H9 (cell line): ENCODE data around the gene SMYD4. TPM values are rescaled to one million over a fixed set of nuclear protein-coding genes. Genes with fewer than 3 reads are reported as not detected.

Experiments
- DNase-seq: peaks from one replicate; pipeline ENCODE4 v3.0.0-alpha.2; 2017
- H2AFZ ChIP-seq: one replicate; pipeline ENCODE4 v1.6.1; 2013; ENCODE audit warnings: mild to moderate bottlenecking, low read length, control low read depth, moderate library complexity
- H2AK5ac ChIP-seq: 2 replicates; pipeline ENCODE4 v1.6.1; 2013; ENCODE audit warnings: low read length, control low read depth, mixed read lengths; ENCODE audit not compliant: insufficient read length
- H2BK120ac ChIP-seq: one replicate; pipeline ENCODE4 v1.6.1; 2013; ENCODE audit warnings: low read depth, mild to moderate bottlenecking, low read length, control low read depth, inconsistent platforms; ENCODE audit not compliant: poor library complexity, severe bottlenecking
- H2BK12ac ChIP-seq: 2 replicates; pipeline ENCODE4 v1.6.1; 2013; ENCODE audit warnings: low read length, control low read depth, mixed read lengths, low read depth; ENCODE audit not compliant: insufficient read length
- H2BK15ac ChIP-seq: 2 replicates; pipeline ENCODE4 v1.6.1; 2013; ENCODE audit warnings: low read depth, low read length, control low read depth
- H2BK20ac ChIP-seq: one replicate; pipeline ENCODE4 v1.6.1; 2013; ENCODE audit warnings: low read depth, mild to moderate bottlenecking, low read length, control low read depth, inconsistent platforms; ENCODE audit not compliant: poor library complexity, severe bottlenecking
- H2BK5ac ChIP-seq: 2 replicates; pipeline ENCODE4 v1.6.1; 2013; ENCODE audit warnings: low read length, control low read depth, mixed read lengths; ENCODE audit not compliant: insufficient read length
- H3K14ac ChIP-seq: 2 replicates; pipeline ENCODE4 v1.6.1; 2013; ENCODE audit warnings: low read length, control low read depth; ENCODE audit not compliant: insufficient read depth
- H3K18ac ChIP-seq: 2 replicates; pipeline ENCODE4 v1.6.1; 2013; ENCODE audit warnings: low read depth, mild to moderate bottlenecking, mixed read lengths, low read length, control low read depth; ENCODE audit not compliant: insufficient read length
- H3K23ac ChIP-seq: 2 replicates; pipeline ENCODE4 v1.6.1; 2013; ENCODE audit warnings: low read length, control low read depth, mixed read lengths, low read depth; ENCODE audit not compliant: insufficient read length
- H3K23me2 ChIP-seq: 2 replicates; pipeline ENCODE4 v1.6.1; 2013; ENCODE audit warnings: low read depth, mild to moderate bottlenecking, mixed read lengths, low read length, control low read depth; ENCODE audit not compliant: insufficient read length, poor library complexity, severe bottlenecking
- H3K27ac ChIP-seq: 2 replicates; pipeline ENCODE4 v1.5.1; 2013; ENCODE audit warnings: low read length, control low read depth, mixed read lengths, low read depth; ENCODE audit not compliant: insufficient read length
- H3K27me3 ChIP-seq: 2 replicates; pipeline ENCODE4 v1.6.1; 2013; ENCODE audit warnings: low read length, control low read depth, inconsistent platforms; ENCODE audit not compliant: insufficient read depth
- H3K4ac ChIP-seq: 2 replicates; pipeline ENCODE4 v1.6.1; 2013; ENCODE audit warnings: low read depth, mild to moderate bottlenecking, control low read depth, inconsistent platforms, low read length, moderate library complexity
- H3K4me1 ChIP-seq: 2 replicates; pipeline ENCODE4 v1.6.1; 2013; ENCODE audit warnings: low read length, control low read depth, inconsistent platforms; ENCODE audit not compliant: insufficient read depth
- H3K4me2 ChIP-seq: 2 replicates; pipeline ENCODE4 v1.6.1; 2013; ENCODE audit warnings: low read length, control low read depth, mixed read lengths; ENCODE audit not compliant: insufficient read length, insufficient read depth
- H3K56ac ChIP-seq: 2 replicates; pipeline ENCODE4 v1.6.1; 2013; ENCODE audit warnings: low read depth, mild to moderate bottlenecking, mixed read lengths, low read length, control low read depth; ENCODE audit not compliant: insufficient read length
- H3K79me1 ChIP-seq: 2 replicates; pipeline ENCODE4 v1.6.1; 2013; ENCODE audit warnings: low read depth, mild to moderate bottlenecking, moderate library complexity, low read length, control low read depth, inconsistent platforms; ENCODE audit not compliant: insufficient read depth, poor library complexity, severe bottlenecking
- H3K79me2 ChIP-seq: 2 replicates; pipeline ENCODE4 v1.6.1; 2013; ENCODE audit warnings: low read length, control low read depth, inconsistent platforms; ENCODE audit not compliant: insufficient read depth
- H3K9ac ChIP-seq: 2 replicates; pipeline ENCODE4 v1.6.1; 2013; ENCODE audit warnings: low read length, control low read depth, mixed read lengths; ENCODE audit not compliant: insufficient read length; ENCODE audit errors: extremely low read depth
- H3K9me3 ChIP-seq: one replicate; pipeline ENCODE4 v1.6.1; 2013; ENCODE audit warnings: low read depth, low read length, inconsistent platforms; ENCODE audit not compliant: control insufficient read depth
- H3T11ph ChIP-seq: one replicate; pipeline ENCODE4 v1.6.1; 2013; ENCODE audit warnings: mild to moderate bottlenecking, low read length, control low read depth, inconsistent platforms
- H4K20me1 ChIP-seq: one replicate; pipeline ENCODE4 v1.6.1; 2013; ENCODE audit not compliant: control insufficient read depth, insufficient read length, insufficient read depth
- H4K5ac ChIP-seq: 2 replicates; pipeline ENCODE4 v1.6.1; 2013; ENCODE audit warnings: low read depth, mild to moderate bottlenecking, mixed read lengths, low read length, control low read depth; ENCODE audit not compliant: insufficient read length
- H4K8ac ChIP-seq: replicated peaks from 2 replicates; pipeline ENCODE4 v1.6.1; 2013; ENCODE audit warnings: low read length, control low read depth, mixed read lengths, low read depth; ENCODE audit not compliant: insufficient read length
- H4K91ac ChIP-seq: 2 replicates; pipeline ENCODE4 v1.6.1; 2013; ENCODE audit warnings: low read depth, mild to moderate bottlenecking, moderate library complexity, mixed read lengths, low read length, control low read depth; ENCODE audit not compliant: insufficient read length
- H3K27ac Mint-ChIP-seq, 3 experiments: 2 replicates in 2 of 3; 3 replicates in 1 of 3; pipeline ENCODE4 v1.8.0; 2020 to 2021; ENCODE audit warnings: mixed read lengths in 3 of 3, mild to moderate bottlenecking in 1 of 3, moderate library complexity in 1 of 3
- H3K27me3 Mint-ChIP-seq: 2 replicates; pipeline ENCODE4 v1.8.0; 2021; ENCODE audit warnings: low read depth, mild to moderate bottlenecking, moderate library complexity, mixed read lengths
- H3K36me3 Mint-ChIP-seq, 3 experiments: 2 replicates in 2 of 3; 3 replicates in 1 of 3; pipeline ENCODE4 v1.8.0; 2020 to 2021; ENCODE audit warnings: low read depth in 3 of 3, mixed read lengths in 3 of 3; ENCODE audit not compliant: insufficient read depth in 1 of 3
- H3K4me1 Mint-ChIP-seq, 2 experiments: 2 replicates each; pipeline ENCODE4 v1.8.0; 2020; ENCODE audit warnings: mixed read lengths in 2 of 2
- H3K4me3 Mint-ChIP-seq, 2 experiments: 2 replicates in 1 of 2; 3 replicates in 1 of 2; pipeline ENCODE4 v1.8.0; 2020 to 2021; ENCODE audit warnings: mild to moderate bottlenecking in 2 of 2, mixed read lengths in 2 of 2, moderate library complexity in 1 of 2
- H3K9me3 Mint-ChIP-seq, 2 experiments: 2 replicates in 1 of 2; 3 replicates in 1 of 2; pipeline ENCODE4 v1.8.0; 2020; ENCODE audit warnings: mild to moderate bottlenecking in 2 of 2, mixed read lengths in 2 of 2, moderate library complexity in 1 of 2
- CTCF ChIP-seq: fragments of 200-600 bp; sonication (generic); conservative IDR thresholded peaks from 3 replicates; pipeline ENCODE4 v1.8.0; 2021; ENCODE audit warnings: antibody characterized with exemption, mild to moderate bottlenecking
- WGBS: extraction: QIAGEN DNeasy Blood & Tissue Kit; methylation state at CpG from one replicate; pipeline ENCODE4 v1.1.7; 2013; ENCODE audit warnings: missing lambda C conversion rate, low lambda C conversion rate, mixed read lengths; ENCODE audit not compliant: insufficient read length; ENCODE audit errors: extremely low coverage; 5-methylcytosine and 5-hydroxymethylcytosine counted together
- total RNA-seq: library from RNA; stranded (reverse); gene quantifications from 2 replicates; pipeline ENCODE4 v1.2.1, GENCODE V29; 2021

Gene SMYD4
- total RNA-seq, 1 experiment from 2014 or later = 28.8 TPM

- Histone ChIP-seq H2BK15ac (no peak overlapping the region), H4K5ac (no peak overlapping the region), H2BK5ac (no peak overlapping the region), H2AFZ (no peak overlapping the region), H3K27ac (no peak overlapping the region), H3K27me3 (no peaks in the 10 kb centered on the region; the same call in 1 of the 2 replicates), H3K79me1 (no peaks in the 10 kb centered on the region), H3T11ph (no peak overlapping the region), H3K79me2 (no peaks in the 10 kb centered on the region), H3K18ac (no peak overlapping the region), H3K4me2 (no peak overlapping the region), H2BK12ac (no peak overlapping the region), H3K9me3 (no peaks in the 10 kb centered on the region), H4K8ac (no peak overlapping the region), H3K23me2 (no peaks in the 10 kb centered on the region), H3K4ac (no peak overlapping the region), H2BK20ac (no peak overlapping the region), H4K91ac (no peak overlapping the region), H3K23ac (no peak overlapping the region), H3K14ac (no peak overlapping the region), H4K20me1 (no peaks in the 10 kb centered on the region), H3K4me1 (no peaks in the 10 kb centered on the region), H2BK120ac (no peak overlapping the region), H2AK5ac (no peak overlapping the region), H3K56ac (no peak overlapping the region), H3K9ac (no peak overlapping the region)
- H3K4me1 Mint-ChIP-seq = no peaks in the 10 kb centered on the region
- no peak for TF ChIP-seq CTCF
- H3K27me3 Mint-ChIP-seq = no peaks in the 10 kb centered on the region
- no peak overlapping the region for H3K27ac Mint-ChIP-seq
- no peak overlapping the region for H3K4me3 Mint-ChIP-seq
- H3K9me3 Mint-ChIP-seq = no peaks in the 10 kb centered on the region
- WGBS = no CpG with 5 or more reads among the region's 3 CpGs
- peaks cover 16 to 78% (median 77%) of the 10 kb centered on the region in 3 experiments; a peak in 6 of 7 replicates for H3K36me3 Mint-ChIP-seq
- DNase-seq = no peak
Observed at GRCh38 chr17:1847191-1847590, 17.5 kb upstream of the SMYD4 start.
